Ovary (tissue), 3 donors: ENCODE results near the gene RTL1.

Source experiments
- EP300 ChIP-seq: sonication (generic); formaldehyde crosslinking; IDR thresholded peaks from one replicate; pipeline ENCODE4 v1.6.1; 2017; ENCODE audit warnings: antibody characterized with exemption
- TF ChIP-seq, protein P1 (sequence below), 3 donors: fragments of 450-650 bp in 2 of 3; fragments of 200-600 bp in 1 of 3; IDR thresholded peaks; one replicate each; pipeline versions ENCODE4 v1.5.1 to v1.8.0; 2016 to 2022; ENCODE audit warnings: antibody characterized with exemption in 3 of 3, mild to moderate bottlenecking in 1 of 3
- donor health status: DM: no; HTN: no; CAD: no.

GRCh38 chr14:100837805-100838350 is 65.6 kb downstream of the RTL1 start:
- TF ChIP-seq, protein P1, sequence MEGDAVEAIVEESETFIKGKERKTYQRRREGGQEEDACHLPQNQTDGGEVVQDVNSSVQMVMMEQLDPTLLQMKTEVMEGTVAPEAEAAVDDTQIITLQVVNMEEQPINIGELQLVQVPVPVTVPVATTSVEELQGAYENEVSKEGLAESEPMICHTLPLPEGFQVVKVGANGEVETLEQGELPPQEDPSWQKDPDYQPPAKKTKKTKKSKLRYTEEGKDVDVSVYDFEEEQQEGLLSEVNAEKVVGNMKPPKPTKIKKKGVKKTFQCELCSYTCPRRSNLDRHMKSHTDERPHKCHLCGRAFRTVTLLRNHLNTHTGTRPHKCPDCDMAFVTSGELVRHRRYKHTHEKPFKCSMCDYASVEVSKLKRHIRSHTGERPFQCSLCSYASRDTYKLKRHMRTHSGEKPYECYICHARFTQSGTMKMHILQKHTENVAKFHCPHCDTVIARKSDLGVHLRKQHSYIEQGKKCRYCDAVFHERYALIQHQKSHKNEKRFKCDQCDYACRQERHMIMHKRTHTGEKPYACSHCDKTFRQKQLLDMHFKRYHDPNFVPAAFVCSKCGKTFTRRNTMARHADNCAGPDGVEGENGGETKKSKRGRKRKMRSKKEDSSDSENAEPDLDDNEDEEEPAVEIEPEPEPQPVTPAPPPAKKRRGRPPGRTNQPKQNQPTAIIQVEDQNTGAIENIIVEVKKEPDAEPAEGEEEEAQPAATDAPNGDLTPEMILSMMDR (IDR thresholded peaks at IDR 0.05): no peak
- TF ChIP-seq EP300: no peak
